MM.1S (cell line): Measurements from ENCODE around the gene ADSS1.

ENCODE experiments used
- DNase-seq: peaks from one replicate; pipeline ENCODE4 v3.0.0-alpha.2; 2015
- H2AFZ ChIP-seq: fragments of 300-600 bp; sonication (generic); 2 replicates; pipeline ENCODE4 v1.6.0; 2016; ENCODE audit warnings: antibody characterized with exemption, low read length
- H3F3A ChIP-seq: fragments of 300-600 bp; sonication (generic); 2 replicates; pipeline ENCODE4 v1.6.1; 2016; ENCODE audit warnings: mild to moderate bottlenecking, antibody characterized with exemption, low read length, moderate library complexity, mixed read lengths; ENCODE audit not compliant: insufficient read depth
- H3K27ac ChIP-seq: fragments of 300-600 bp; sonication (generic); 2 replicates; pipeline ENCODE4 v1.5.1; 2016; ENCODE audit warnings: mild to moderate bottlenecking, low read length
- H3K27me3 ChIP-seq: fragments of 300-600 bp; sonication (generic); replicated peaks from 2 replicates; pipeline ENCODE4 v1.6.0; 2016; ENCODE audit warnings: low read length; ENCODE audit not compliant: insufficient read depth
- H3K36me3 ChIP-seq: fragments of 300-600 bp; sonication (generic); replicated peaks from 2 replicates; pipeline ENCODE4 v1.6.1; 2016; ENCODE audit warnings: mild to moderate bottlenecking, low read length, mixed read lengths; ENCODE audit not compliant: insufficient read depth
- H3K4me1 ChIP-seq: fragments of 300-600 bp; sonication (generic); 2 replicates; pipeline ENCODE4 v1.6.1; 2016; ENCODE audit warnings: low read length, mixed read lengths
- H3K4me2 ChIP-seq: fragments of 300-600 bp; sonication (generic); 2 replicates; pipeline ENCODE4 v1.6.0; 2016; ENCODE audit warnings: low read depth, low read length
- H3K4me3 ChIP-seq: fragments of 300-600 bp; sonication (generic); 2 replicates; pipeline ENCODE4 v1.5.1; 2016; ENCODE audit warnings: low read length, mixed read lengths
- H3K79me2 ChIP-seq: fragments of 300-600 bp; sonication (generic); 2 replicates; pipeline ENCODE4 v1.6.1; 2016; ENCODE audit warnings: mixed run types, low read length, mixed read lengths
- H3K9ac ChIP-seq: fragments of 300-600 bp; sonication (generic); 2 replicates; pipeline ENCODE4 v1.6.1; 2016; ENCODE audit warnings: low read length, mixed read lengths
- H3K9me2 ChIP-seq: fragments of 300-600 bp; sonication (generic); replicated peaks from 2 replicates; pipeline ENCODE4 v1.6.1; 2016; ENCODE audit warnings: mild to moderate bottlenecking, low read length, mixed read lengths; ENCODE audit not compliant: insufficient read depth
- H3K9me3 ChIP-seq: fragments of 300-600 bp; sonication (generic); replicated peaks from 2 replicates; pipeline ENCODE4 v1.6.1; 2016; ENCODE audit warnings: mild to moderate bottlenecking, low read length, mixed read lengths; ENCODE audit not compliant: insufficient read depth
- H4K20me1 ChIP-seq: fragments of 300-600 bp; sonication (generic); 2 replicates; pipeline ENCODE4 v1.6.1; 2016; ENCODE audit warnings: mild to moderate bottlenecking, low read length, moderate library complexity, mixed read lengths; ENCODE audit not compliant: insufficient read depth
- CTCF ChIP-seq: fragments of 300-600 bp; sonication (generic); IDR thresholded peaks from 2 replicates; pipeline ENCODE4 v1.5.1; 2016; ENCODE audit warnings: antibody characterized with exemption, low read length, mixed read lengths
- EZH2 ChIP-seq: fragments of 300-600 bp; sonication (generic); optimal IDR thresholded peaks from 2 replicates; pipeline ENCODE3; 2017; ENCODE audit warnings: low read depth, mild to moderate bottlenecking, antibody characterized with exemption, low read length, mixed read lengths
- EZH2phosphoT487 ChIP-seq: fragments of 300-600 bp; sonication (generic); IDR thresholded peaks from 2 replicates; pipeline ENCODE4 v1.6.1; 2018; ENCODE audit warnings: antibody characterized with exemption, low read length

ADSS1 gene

GRCh38 chr14:104678901-104679705, 44.9 kb upstream of the ADSS1 start:
- no peaks in the 10 kb centered on the region for H3F3A ChIP-seq
- DNase-seq = no peak
- no peak overlapping the region for H3K27ac ChIP-seq
- no peak overlapping the region for H3K9ac ChIP-seq
- peaks cover 6% of the 10 kb centered on the region for H3K27me3 ChIP-seq
- no peaks in the 10 kb centered on the region for H3K79me2 ChIP-seq
- H3K36me3 ChIP-seq = no peaks in the 10 kb centered on the region
- TF ChIP-seq EZH2 = no peak
- TF ChIP-seq CTCF = no peak
- no peak for TF ChIP-seq EZH2phosphoT487
- no peak overlapping the region for H3K4me3 ChIP-seq
- no peaks in the 10 kb centered on the region for H3K9me2 ChIP-seq
- H3K4me1 ChIP-seq = no peaks in the 10 kb centered on the region
- H2AFZ ChIP-seq = no peak overlapping the region
- no peaks in the 10 kb centered on the region for H4K20me1 ChIP-seq
- H3K4me2 ChIP-seq = no peak overlapping the region
- no peaks in the 10 kb centered on the region for H3K9me3 ChIP-seq

- no peaks in the 10 kb centered on the region for H3K4me1 ChIP-seq
- H3K9ac ChIP-seq = no peak overlapping the region
- no peak for TF ChIP-seq EZH2
- TF ChIP-seq CTCF = no peak
- TF ChIP-seq EZH2phosphoT487 = no peak
- no peaks in the 10 kb centered on the region for H3K9me2 ChIP-seq
- no peak overlapping the region for H2AFZ ChIP-seq
- H3K27me3 ChIP-seq = peaks cover 4% of the 10 kb centered on the region
- H3K79me2 ChIP-seq = no peaks in the 10 kb centered on the region
- no peaks in the 10 kb centered on the region for H4K20me1 ChIP-seq
- no peaks in the 10 kb centered on the region for H3F3A ChIP-seq
- no peaks in the 10 kb centered on the region for H3K36me3 ChIP-seq
- no peak overlapping the region for H3K4me2 ChIP-seq
- no peak overlapping the region for H3K4me3 ChIP-seq
- no peaks in the 10 kb centered on the region for H3K9me3 ChIP-seq
- no peak for DNase-seq
- no peak overlapping the region for H3K27ac ChIP-seq
Measured at GRCh38 chr14:104680056-104680805, 43.8 kb upstream of the ADSS1 start.

- H3K27ac ChIP-seq = no peak overlapping the region
- H3K27me3 ChIP-seq = no peaks in the 10 kb centered on the region; the same call in none of the 2 replicates
- no peaks in the 10 kb centered on the region for H3K79me2 ChIP-seq
- H4K20me1 ChIP-seq = no peaks in the 10 kb centered on the region
- TF ChIP-seq CTCF (no peak), EZH2phosphoT487 (no peak), EZH2 (no peak)
- H3K9me2 ChIP-seq = no peaks in the 10 kb centered on the region
- H3K9ac ChIP-seq = no peak overlapping the region
- no peaks in the 10 kb centered on the region for H3K36me3 ChIP-seq
- no peak overlapping the region for H2AFZ ChIP-seq
- H3K4me1 ChIP-seq = no peaks in the 10 kb centered on the region
- no peaks in the 10 kb centered on the region for H3F3A ChIP-seq
- no peak overlapping the region for H3K4me3 ChIP-seq
- DNase-seq = no peak
- H3K4me2 ChIP-seq = no peak overlapping the region
- H3K9me3 ChIP-seq = no peaks in the 10 kb centered on the region
Measured at GRCh38 chr14:104680806-104681688, 43.0 kb upstream of the ADSS1 start.
